GM12874 (cell line): ENCODE data around the gene GOLIM4.

Experiments
- TF ChIP-seq, protein P1 (sequence below): IDR thresholded peaks from 2 replicates; pipeline ENCODE4 v1.5.1; 2011; ENCODE audit warnings: low read depth, mild to moderate bottlenecking, control low read depth, low read length, moderate library complexity; ENCODE audit not compliant: insufficient read depth

Gene GOLIM4

DNA sequence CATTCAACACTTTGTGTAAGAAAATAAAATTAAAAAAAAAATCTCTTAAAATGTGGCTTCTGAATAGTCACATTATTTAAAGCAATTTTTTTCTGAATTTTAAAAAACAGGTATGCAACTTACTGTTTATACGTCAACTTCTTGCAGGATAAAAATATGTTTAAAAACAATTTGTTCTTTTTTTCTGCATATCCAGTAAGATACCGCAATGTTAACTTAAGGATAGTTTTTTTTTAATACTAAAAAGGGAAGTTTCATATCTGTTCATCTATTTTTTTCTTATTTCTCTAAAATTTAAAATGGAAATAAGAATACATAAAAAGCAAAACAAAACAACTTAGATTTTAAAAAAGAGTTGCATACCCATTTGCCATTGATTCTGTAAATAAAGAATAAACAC, 27.4 kb downstream of the GOLIM4 start:
- TF ChIP-seq, protein P1, sequence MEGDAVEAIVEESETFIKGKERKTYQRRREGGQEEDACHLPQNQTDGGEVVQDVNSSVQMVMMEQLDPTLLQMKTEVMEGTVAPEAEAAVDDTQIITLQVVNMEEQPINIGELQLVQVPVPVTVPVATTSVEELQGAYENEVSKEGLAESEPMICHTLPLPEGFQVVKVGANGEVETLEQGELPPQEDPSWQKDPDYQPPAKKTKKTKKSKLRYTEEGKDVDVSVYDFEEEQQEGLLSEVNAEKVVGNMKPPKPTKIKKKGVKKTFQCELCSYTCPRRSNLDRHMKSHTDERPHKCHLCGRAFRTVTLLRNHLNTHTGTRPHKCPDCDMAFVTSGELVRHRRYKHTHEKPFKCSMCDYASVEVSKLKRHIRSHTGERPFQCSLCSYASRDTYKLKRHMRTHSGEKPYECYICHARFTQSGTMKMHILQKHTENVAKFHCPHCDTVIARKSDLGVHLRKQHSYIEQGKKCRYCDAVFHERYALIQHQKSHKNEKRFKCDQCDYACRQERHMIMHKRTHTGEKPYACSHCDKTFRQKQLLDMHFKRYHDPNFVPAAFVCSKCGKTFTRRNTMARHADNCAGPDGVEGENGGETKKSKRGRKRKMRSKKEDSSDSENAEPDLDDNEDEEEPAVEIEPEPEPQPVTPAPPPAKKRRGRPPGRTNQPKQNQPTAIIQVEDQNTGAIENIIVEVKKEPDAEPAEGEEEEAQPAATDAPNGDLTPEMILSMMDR = no peak

DNA sequence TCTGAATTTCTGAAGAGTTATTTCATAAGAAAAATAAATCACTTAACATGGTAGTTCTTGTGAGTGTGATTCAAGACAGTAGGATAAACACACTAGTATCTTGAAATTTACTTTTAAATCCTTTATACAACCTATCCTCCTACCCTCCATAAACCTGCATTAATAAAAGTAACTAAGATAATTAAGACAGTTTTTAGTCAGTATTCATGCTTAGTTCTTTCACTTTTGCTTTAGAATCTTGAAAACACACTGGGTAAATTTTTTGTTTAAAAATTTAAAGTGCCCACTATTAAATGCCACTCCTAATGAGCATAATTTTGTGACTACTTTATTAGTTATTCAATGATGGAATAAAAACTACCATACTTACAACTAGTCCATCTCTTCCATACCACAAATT, 28.8 kb downstream of the GOLIM4 start:
- TF ChIP-seq, protein P1 = no peak

GRCh38 chr3:168065569-168065968, 30.2 kb downstream of the GOLIM4 start:
- TF ChIP-seq, protein P1 = no peak

- TF ChIP-seq, protein P1 = no peak
Observed at GRCh38 chr3:168063122-168063521, 32.6 kb downstream of the GOLIM4 start.

DNA sequence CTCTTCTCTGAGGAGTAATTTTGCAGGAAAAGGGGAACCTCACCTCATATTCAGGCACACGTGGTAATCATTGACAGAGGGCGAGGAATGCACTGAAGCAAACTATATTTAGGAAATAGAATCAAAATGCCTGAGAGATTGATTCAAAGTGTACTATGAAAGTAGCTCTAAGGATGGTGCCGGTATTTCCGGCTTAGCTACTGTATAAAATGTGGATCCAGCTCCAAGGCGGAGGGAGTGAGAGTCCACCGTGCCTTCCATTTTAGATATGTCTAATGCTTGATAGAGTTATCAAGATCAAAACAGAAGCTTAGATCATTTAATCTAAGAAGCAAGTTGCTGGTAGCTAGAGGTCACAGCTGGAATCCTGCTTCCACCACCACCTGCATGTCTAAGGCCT, 33.0 kb downstream of the GOLIM4 start:
- TF ChIP-seq, protein P1 = no peak

GRCh38 chr3:168061332-168061996, 34.3 kb downstream of the GOLIM4 start:
- TF ChIP-seq, protein P1 = no peak

- TF ChIP-seq, protein P1 = no peak
Observed at GRCh38 chr3:168060317-168060716, 35.4 kb downstream of the GOLIM4 start.
